Spleen (tissue), 7 donors: ENCODE data around the gene ZSWIM7.

Experiments
- POLR2A ChIP-seq, 3 donors: fragments of 450-650 bp; IDR thresholded peaks; one replicate each; pipeline ENCODE4 v1.5.1; 2017; ENCODE audit warnings: antibody characterized with exemption in 3 of 3, mild to moderate bottlenecking in 1 of 3
- TF ChIP-seq, protein P1 (sequence below), 11 experiments: fragments of 200-600 bp in 7 of 11; fragments of 450-650 bp in 4 of 11; sonication (generic) in 4 of 11; IDR thresholded peaks in 8 of 11; conservative IDR thresholded peaks in 3 of 11; 1 replicate in 7 of 11; 2 replicates in 4 of 11; pipeline versions ENCODE4 v1.4.0 to v1.8.0; 2016 to 2021; ENCODE audit warnings: antibody characterized with exemption in 11 of 11, inconsistent platforms in 4 of 11, mild to moderate bottlenecking in 1 of 11
- donor health status: DM: no; HTN: no; CAD: no; lungs with moderate emphysema.
- donor health status: DM: no; HTN: no; CAD: no.
- donor health status: DM: no; HTN: no; CAD: no.

DNA sequence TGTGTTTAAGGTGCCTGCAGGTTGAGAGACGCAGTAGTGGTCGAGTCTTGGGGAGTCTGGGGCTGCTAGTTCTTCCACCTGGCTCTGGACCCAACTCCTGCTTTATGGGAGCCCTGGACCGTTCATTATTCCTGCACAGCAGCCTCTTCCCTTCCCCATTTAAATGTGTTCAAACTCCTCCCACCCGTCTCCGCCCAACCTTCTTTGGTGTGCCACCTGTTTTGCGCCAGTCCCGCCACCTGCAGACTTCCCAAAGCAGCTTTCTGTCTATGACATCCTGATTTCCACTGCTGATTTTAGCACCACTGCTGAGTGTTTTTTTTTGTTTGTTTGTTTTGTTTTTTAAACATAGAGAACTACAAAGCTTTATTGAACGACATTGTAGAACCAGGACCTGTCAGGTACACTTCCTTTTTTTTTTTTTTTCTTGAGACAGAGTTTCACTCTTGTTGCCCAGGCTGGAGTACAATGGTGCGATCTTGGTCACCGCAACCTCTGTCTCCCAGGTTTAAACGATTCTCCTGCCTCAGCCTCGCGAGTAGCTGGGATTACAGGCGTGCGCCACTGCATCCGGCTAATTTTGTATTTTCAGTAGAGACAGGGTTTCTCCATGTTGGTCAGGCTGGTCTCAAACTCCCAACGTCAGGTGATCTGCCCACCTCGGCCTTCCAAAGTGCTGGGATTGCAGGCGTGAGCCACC lies 41.7 kb downstream of the ZSWIM7 start:
- TF ChIP-seq, protein P1, sequence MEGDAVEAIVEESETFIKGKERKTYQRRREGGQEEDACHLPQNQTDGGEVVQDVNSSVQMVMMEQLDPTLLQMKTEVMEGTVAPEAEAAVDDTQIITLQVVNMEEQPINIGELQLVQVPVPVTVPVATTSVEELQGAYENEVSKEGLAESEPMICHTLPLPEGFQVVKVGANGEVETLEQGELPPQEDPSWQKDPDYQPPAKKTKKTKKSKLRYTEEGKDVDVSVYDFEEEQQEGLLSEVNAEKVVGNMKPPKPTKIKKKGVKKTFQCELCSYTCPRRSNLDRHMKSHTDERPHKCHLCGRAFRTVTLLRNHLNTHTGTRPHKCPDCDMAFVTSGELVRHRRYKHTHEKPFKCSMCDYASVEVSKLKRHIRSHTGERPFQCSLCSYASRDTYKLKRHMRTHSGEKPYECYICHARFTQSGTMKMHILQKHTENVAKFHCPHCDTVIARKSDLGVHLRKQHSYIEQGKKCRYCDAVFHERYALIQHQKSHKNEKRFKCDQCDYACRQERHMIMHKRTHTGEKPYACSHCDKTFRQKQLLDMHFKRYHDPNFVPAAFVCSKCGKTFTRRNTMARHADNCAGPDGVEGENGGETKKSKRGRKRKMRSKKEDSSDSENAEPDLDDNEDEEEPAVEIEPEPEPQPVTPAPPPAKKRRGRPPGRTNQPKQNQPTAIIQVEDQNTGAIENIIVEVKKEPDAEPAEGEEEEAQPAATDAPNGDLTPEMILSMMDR (IDR thresholded peaks at IDR 0.05 in 8 of 11, conservative IDR thresholded peaks at IDR 0.05 in 3 of 11), result no peak
- no peak for TF ChIP-seq POLR2A (IDR thresholded peaks at IDR 0.05)
